Measurements from ENCODE around the gene CENATAC.

Gene CENATAC

GRCh38 chr11:119041821-119042514, 44.0 kb downstream of the CENATAC start:
- no peak overlapping the region for H3K4me3 ChIP-seq (ENCODE audit: low read depth, low read length)
- no peak for DNase-seq (ENCODE audit: low read depth, low spot score)
- in situ Hi-C loops (cut with HindIII; ENCODE audit: low sequenced_read_pairs): no loop called here
- no peak for TF ChIP-seq CTCF (IDR thresholded peaks at IDR 0.05; ENCODE audit: low read depth, low read length)

GRCh38 chr11:119042927-119043326, 45.0 kb downstream of the CENATAC start:
- H3K4me3 ChIP-seq (ENCODE audit: low read depth, low read length): no peak overlapping the region
- no peak for TF ChIP-seq CTCF (IDR thresholded peaks at IDR 0.05; ENCODE audit: low read depth, low read length)
- DNase-seq (ENCODE audit: low read depth, low spot score): no peak
- in situ Hi-C loops (cut with HindIII; ENCODE audit: low sequenced_read_pairs): no loop called here

GRCh38 chr11:119044708-119045107, 46.8 kb downstream of the CENATAC start:
- no peak overlapping the region for H3K4me3 ChIP-seq (ENCODE audit: low read depth, low read length)
- peak; percentile 38 for TF ChIP-seq CTCF (IDR thresholded peaks at IDR 0.05; ENCODE audit: low read depth, low read length)
- in situ Hi-C loops (cut with HindIII; ENCODE audit: low sequenced_read_pairs): no loop called here
- no peak for DNase-seq (ENCODE audit: low read depth, low spot score)

- no peak overlapping the region for H3K4me3 ChIP-seq (ENCODE audit: low read depth, low read length)
- in situ Hi-C loops (cut with HindIII; ENCODE audit: low sequenced_read_pairs): no loop called here
- no peak for DNase-seq (ENCODE audit: low read depth, low spot score)
- no peak for TF ChIP-seq CTCF (IDR thresholded peaks at IDR 0.05; ENCODE audit: low read depth, low read length)
Measured at GRCh38 chr11:119046489-119046888, 48.6 kb downstream of the CENATAC start.

- DNase-seq (ENCODE audit: low read depth, low spot score): no peak
- in situ Hi-C loops (cut with HindIII; ENCODE audit: low sequenced_read_pairs): no loop called here
- no peak for TF ChIP-seq CTCF (IDR thresholded peaks at IDR 0.05; ENCODE audit: low read depth, low read length)
- H3K4me3 ChIP-seq (ENCODE audit: low read depth, low read length): no peak overlapping the region
Measured at GRCh38 chr11:119047205-119047604, 49.3 kb downstream of the CENATAC start.

GRCh38 chr11:119048644-119049043, 50.7 kb downstream of the CENATAC start:
- TF ChIP-seq CTCF (IDR thresholded peaks at IDR 0.05; ENCODE audit: low read depth, low read length): no peak
- no peak overlapping the region for H3K4me3 ChIP-seq (ENCODE audit: low read depth, low read length)
- no peak for DNase-seq (ENCODE audit: low read depth, low spot score)
- in situ Hi-C loops (cut with HindIII; ENCODE audit: low sequenced_read_pairs): no loop called here

Measured in astrocyte of the spinal cord (primary cell).